NCI-H128 (cell line): ENCODE data around the gene OR2M2.

Experiments
- DNase-seq: peaks from one replicate; lab custom pipeline; 2025; ENCODE audit not compliant: unreplicated experiment; lab: John Stamatoyannopoulos, UW

OR2M2 gene, protein sequence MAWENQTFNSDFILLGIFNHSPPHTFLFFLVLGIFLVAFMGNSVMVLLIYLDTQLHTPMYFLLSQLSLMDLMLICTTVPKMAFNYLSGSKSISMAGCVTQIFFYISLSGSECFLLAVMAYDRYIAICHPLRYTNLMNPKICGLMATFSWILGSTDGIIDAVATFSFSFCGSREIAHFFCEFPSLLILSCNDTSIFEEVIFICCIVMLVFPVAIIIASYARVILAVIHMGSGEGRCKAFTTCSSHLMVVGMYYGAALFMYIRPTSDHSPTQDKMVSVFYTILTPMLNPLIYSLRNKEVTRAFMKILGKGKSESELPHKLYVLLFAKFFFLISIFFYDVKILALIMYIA

GRCh38 chr1:248174521-248174920 lies at the start of gene OR2M2:
Gene OR2M2, plus strand, starts transcription at chr1:248174821. Its CDS starts 5,165 bp downstream, at chr1:248179986.
- no peak for DNase-seq

DNA sequence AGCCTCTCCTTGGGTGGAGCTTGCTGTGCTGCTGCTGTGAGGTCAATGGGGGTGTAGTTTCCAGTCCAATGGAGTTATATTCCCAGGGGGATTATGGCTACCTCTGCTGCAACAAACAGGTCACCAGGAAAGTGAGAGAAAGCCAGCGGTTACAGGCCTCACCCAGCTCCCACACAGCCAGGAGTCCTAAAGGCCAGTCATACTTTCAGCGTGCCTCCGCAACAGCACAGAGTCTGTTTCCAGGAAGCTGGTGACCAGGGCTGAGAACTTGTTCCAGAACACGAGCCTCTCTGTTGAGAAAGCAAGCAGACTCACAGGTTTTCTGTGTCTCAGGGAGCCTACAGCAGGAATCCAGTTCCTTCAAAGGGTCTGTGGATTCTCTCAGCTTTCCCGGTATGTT lies 47.0 kb upstream of the OR2M2 start:
- DNase-seq, result no peak

DNA sequence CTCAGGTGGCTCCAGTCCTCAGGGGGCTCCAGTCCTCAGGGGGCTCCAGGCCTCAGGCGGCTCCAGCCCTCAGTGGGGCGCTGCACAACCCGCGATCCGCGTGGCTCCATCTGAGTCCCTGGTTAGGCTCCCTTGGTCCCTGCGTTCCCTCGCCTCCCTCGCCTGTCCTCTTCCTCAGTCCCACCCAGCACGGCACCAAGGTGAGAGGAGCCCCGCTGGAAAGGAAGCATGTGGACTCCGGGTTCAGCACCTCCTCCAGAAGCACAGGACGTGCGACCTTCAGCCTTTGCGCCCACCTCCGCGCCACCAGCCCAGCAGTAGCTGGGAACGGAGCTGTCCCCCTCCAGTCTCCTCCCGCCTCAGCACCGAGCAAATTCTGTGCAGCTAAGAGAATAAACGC lies 37.8 kb upstream of the OR2M2 start:
- DNase-seq, result no peak

GRCh38 chr1:248140846-248141245 lies 33.8 kb upstream of the OR2M2 start:
- no peak for DNase-seq

DNA sequence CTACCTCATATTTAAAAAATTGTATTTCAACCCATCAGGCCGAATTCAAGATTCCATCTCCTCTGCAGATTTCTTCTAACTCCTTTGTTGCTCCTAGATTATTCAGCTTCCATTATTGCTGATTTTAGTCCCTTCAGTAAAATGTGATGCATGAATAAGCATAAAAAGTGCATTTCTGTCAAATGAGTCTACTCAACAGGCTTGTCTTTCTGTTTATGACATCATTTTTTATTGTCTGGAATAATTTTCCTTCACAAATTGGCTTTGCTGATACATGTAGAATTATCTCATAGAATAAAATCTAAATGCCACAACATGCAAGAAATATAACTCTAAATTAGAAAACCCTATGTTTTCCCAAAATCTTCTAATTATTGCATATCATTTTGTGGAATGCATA lies 31.3 kb upstream of the OR2M2 start:
- no peak for DNase-seq

DNA sequence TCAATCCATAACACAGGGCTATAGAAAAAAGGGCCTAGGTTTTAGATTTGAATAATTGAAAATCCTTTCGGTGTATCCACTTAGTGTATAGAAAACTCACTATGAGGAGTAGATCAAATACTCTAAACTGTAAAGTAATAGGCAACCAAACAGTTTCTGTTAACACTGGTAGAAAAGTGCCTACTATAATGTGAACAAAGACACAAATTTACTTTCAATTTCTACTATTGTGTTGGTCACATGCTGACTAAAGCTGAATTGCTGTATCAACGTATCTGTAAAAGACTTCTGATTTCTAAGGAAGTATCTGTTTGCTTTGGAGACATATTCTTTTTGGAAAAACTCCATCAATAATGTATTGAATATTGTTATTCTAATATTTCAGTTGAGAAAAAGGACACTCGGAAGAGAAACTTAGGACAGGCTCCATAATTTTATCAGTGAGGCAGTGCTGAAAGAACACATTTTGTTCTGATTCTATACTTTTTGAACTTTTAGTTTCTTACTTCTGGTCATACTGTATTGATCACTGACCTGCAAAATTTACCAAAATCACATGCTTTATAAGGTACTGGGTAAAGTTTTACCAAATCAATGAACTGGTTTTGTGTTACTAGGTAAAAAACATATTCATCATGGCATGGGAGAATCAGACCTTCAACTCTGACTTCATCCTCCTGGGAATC lies 30.0 kb upstream of the OR2M2 start, which contains the start of gene OR2M5:
Gene OR2M5 (plus strand): TSS at position 636 of the 686 bp plus-strand sequence. CDS start 0 bp downstream, at position 636.
- no peak for DNase-seq

- no peak for DNase-seq
These were observed 22.4 kb upstream of the OR2M2 start for GRCh38 chr1:248152056-248152827.

DNA sequence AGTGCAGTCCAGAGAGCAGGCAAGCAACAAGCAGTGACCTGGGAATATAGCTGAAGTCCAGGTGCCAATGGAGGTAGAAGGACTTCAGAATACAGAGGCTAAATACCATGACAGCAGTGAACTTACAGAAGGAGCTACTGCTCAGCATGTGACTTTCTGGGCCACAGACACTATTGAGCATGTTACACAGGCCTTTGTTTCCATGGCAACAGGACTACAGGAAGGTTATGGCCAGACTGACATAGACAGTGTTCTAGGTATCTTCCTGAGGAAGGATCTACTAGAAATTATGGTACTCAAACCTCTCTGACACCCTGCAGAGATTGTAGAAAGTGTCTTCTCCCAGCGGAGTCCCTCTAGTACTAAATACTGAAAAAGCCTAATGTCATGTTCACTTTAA lies 18.7 kb upstream of the OR2M2 start:
- DNase-seq, result no peak

- no peak for DNase-seq
These were observed 15.9 kb upstream of the OR2M2 start for GRCh38 chr1:248158758-248159157.

- DNase-seq, result no peak
These were observed 10.6 kb upstream of the OR2M2 start for GRCh38 chr1:248164031-248164430.

GRCh38 chr1:248165186-248165585 lies 9.4 kb upstream of the OR2M2 start:
- DNase-seq, result no peak

GRCh38 chr1:248183996-248184395 lies 9.4 kb downstream of the OR2M2 start:
- no peak for DNase-seq

DNA sequence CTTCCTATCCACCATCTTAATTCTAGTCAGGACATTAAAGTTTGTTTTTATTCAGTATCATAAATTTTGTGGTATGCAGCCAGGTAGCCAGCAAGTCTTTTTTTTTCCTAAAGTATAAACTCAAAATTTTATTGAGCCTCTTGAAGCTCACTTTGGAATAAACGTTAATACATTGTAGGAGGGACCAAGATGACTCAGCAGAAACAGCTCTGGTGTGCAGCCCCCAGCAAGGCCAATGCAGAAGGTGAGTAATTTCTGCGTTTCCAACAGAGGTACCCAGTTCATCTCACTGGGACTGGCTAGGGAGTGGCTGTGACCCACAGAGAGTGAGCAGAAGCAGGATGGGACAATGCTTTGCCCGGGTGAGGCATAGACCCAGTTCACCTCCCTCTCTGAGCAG lies 12.7 kb downstream of the OR2M2 start:
- DNase-seq, result no peak

DNA sequence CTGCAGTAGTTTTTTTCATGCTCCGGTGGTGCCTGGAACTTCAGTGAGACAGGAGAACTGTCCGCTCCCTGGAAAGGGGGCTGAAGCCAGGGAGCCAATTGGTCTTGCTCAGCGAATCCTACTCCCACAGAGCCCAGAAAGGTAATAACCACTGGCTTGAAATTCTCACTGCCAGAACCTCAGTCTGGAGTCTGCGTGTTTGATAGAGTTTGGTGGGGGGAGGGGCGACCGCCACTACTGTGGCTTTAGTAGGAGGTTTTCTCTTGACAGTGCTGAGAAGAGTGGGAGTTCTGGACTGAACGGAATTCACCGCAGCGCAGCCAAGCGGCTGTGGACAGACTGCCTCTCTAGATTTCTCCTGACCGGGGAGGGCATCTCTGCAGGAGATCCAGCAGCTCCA lies 14.4 kb downstream of the OR2M2 start:
- DNase-seq, result no peak

- DNase-seq, result no peak
These were observed 19.5 kb downstream of the OR2M2 start for GRCh38 chr1:248194117-248194516.

DNA sequence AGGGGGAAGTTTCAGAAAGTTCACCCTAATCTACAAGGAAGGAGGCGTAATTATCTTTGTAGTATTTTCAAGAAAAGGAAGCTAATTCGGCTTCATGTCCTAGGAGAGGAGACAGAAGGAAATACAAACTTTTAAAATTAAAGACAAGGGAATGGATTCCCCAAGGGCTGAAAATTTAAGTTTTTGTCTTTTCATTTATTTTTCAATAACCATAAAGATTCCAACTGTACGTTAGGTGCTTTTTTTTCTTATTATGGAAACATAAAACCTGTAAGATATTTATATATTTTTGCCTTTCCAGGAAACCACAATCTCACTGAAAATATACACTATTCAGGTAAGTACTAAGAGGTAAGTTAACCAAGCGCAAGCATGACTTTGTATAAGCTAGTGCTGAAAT lies 22.3 kb downstream of the OR2M2 start, which contains the start of gene OR2M3:
Gene OR2M3 (plus strand): TSS at position 301 of the 400 bp plus-strand sequence. CDS start 5,803 bp downstream, outside the sequence.
- no peak for DNase-seq

DNA sequence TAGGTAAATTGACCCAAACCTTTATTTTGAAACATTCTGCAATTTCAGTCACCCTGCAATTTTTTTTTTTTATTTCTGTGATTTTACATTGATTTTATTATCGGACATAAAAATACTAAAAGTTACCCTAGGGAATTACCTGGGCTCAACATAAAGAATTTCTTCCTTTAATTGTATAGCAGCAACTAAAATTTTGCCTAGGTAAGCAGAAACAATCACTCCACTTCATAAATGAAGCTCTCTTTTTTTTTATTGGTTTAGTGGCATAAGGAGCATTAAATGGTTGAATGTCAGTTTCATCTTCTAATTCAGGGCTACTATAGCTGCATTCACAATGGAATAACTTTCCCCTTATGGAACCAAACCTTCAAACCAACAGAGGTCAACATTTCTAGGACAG lies 41.3 kb downstream of the OR2M2 start:
- DNase-seq, result no peak

DNA sequence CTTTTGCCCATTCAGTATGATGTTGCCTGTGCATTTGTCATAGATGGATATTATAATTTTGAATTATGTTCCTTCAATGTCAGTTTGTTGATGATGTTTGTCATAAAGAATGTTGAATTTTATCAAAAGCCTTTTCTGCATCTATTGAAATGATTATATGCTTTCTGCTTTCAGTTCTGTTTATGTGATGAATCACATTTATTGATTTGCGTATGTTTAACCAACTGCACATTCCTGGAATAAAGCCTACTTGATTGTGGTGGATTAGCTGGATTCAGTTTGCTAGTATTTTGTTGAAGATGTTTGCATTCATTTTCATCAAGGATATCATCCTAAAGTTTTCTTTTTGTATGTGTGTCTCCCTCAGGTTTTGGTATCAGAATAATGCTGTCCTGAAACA lies 50.9 kb downstream of the OR2M2 start:
- no peak for DNase-seq

DNA sequence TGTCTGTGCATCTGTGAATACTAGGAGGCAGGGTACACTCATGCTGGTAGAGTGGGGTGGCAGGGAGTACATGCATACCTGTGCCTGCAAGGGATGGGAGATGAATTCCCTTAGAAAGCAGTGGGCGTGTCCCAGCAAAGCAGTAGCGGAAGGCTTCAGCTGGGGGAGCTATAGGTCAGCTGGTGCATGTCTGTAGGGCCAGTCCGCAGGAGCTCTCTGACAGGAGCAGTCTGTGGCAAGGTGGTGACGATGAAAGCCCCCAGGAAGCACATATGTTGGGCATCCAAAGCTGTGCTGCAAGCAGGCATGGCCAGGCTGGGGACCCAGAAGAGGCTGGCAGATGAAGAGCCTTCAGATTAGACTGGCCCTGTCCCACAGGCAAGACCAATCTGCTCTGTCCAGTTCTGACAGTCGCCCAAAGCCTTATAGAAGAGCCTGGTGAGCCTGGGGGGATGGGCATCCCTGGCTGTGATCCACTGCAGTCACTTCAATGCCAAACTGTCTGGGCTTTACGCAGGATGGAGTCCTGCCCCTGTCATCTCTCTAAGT lies 54.8 kb downstream of the OR2M2 start:
- DNase-seq, result no peak
